Neural cell (in vitro differentiated cells): ENCODE results near the gene PCNX2.

Experiments used
- CTCF ChIP-seq: fragments of 450-650 bp; IDR thresholded peaks from 2 replicates; pipeline ENCODE4 v1.5.1; 2014; ENCODE audit warnings: antibody characterized with exemption, mild to moderate bottlenecking, moderate library complexity; ENCODE audit not compliant: poor library complexity, severe bottlenecking
- POLR2AphosphoS5 ChIP-seq: IDR thresholded peaks from 2 replicates; pipeline ENCODE4 v1.6.1; 2012

GRCh38 chr1:233005703-233006102 lies 289.8 kb downstream of the PCNX2 start:
- TF ChIP-seq CTCF (no peak), POLR2AphosphoS5 (no peak)
